ENCODE results near the gene VEGFC. TPM values are rescaled to one million over a fixed set of nuclear protein-coding genes. Genes with fewer than 3 reads are reported as not detected.

The VEGFC gene
- total and polyA plus RNA-seq, 3 donors from 2014 or later, result 2.8 to 4.3 (median 4.0) TPM

- Histone ChIP-seq H3K4me3 (no peak overlapping the region), H3K9me3 (no peaks in the 10 kb centered on the region), H3K27me3 (no peaks in the 10 kb centered on the region), H3K27ac (no peak overlapping the region), H3K36me3 (ENCODE audit: low read depth, missing control alignments) (no peaks in the 10 kb centered on the region), H3K4me1 (no peaks in the 10 kb centered on the region)
- TF ChIP-seq POLR2A (IDR thresholded peaks at IDR 0.05) (no peak), CTCF (IDR thresholded peaks at IDR 0.05) (no peak)
- intact Hi-C loops (cut with DNase I; ENCODE audit: low total_unique reads), result no loop called here
- 95 to 100% methylated on average over 1 of the region's 1 CpG for WGBS, 2 donors
- no peak for DNase-seq
Observed at GRCh38 chr4:176775338-176775737, 17.4 kb downstream of the VEGFC start.

DNA sequence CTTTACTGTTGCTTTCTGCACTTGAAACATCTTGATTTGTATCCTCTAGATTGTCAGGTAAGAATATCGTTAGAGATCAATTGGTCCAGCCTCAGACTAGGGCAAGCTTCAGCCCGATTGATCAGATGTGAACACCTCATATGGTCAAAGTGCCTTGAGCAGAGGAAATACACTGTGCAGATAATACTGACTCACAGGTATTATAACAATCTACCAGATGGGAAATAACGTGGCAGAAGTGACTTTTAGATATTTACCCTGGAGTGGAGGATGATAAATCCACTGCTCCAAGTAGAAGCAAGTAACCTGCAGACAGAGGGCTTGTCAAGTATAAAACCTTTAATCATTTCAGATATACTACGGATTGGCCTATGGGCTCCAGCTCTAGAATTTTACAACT is 17.9 kb downstream of the VEGFC start:
- intact Hi-C loops (cut with DNase I; ENCODE audit: low total_unique reads), result no loop called here
- H3K9me3 ChIP-seq, result no peaks in the 10 kb centered on the region
- no peak for TF ChIP-seq CTCF (IDR thresholded peaks at IDR 0.05)
- TF ChIP-seq POLR2A (IDR thresholded peaks at IDR 0.05), result no peak
- no peaks in the 10 kb centered on the region for H3K36me3 ChIP-seq (ENCODE audit: low read depth, missing control alignments)
- H3K27me3 ChIP-seq, result no peaks in the 10 kb centered on the region
- WGBS, 2 donors, result 64 to 75% methylated on average over 4 of the region's 4 CpGs
- no peak for DNase-seq
- no peak overlapping the region for H3K27ac ChIP-seq
- no peaks in the 10 kb centered on the region for H3K4me1 ChIP-seq
- no peak overlapping the region for H3K4me3 ChIP-seq

DNA sequence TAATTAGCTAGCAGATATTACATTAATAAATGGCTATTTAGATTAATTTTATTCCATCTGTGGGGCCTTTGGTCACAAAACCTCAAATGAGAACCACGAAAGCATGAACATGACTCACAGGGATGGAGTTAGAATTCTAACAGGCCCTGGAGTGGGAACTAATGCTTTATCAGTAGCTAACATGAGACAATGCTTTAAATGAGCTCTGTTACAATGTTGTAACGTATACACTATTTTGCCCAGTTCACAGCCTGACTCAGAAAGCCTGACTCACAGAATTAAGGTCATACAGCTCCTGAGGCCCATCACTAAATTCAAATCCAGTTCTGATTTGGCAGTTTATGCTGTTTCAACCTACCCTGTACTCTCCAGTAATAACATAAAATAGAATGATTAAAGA is 23.2 kb downstream of the VEGFC start:
- Histone ChIP-seq H3K27ac (no peak overlapping the region), H3K9me3 (no peaks in the 10 kb centered on the region), H3K4me3 (no peak overlapping the region), H3K36me3 (ENCODE audit: low read depth, missing control alignments) (no peaks in the 10 kb centered on the region), H3K27me3 (no peaks in the 10 kb centered on the region), H3K4me1 (no peaks in the 10 kb centered on the region)
- WGBS, 2 donors, result 65 to 70% methylated on average over 2 of the region's 2 CpGs
- DNase-seq, result no peak
- no peak for TF ChIP-seq CTCF (IDR thresholded peaks at IDR 0.05)
- TF ChIP-seq POLR2A (IDR thresholded peaks at IDR 0.05), result no peak
- intact Hi-C loops (cut with DNase I; ENCODE audit: low total_unique reads), result no loop called here

DNA sequence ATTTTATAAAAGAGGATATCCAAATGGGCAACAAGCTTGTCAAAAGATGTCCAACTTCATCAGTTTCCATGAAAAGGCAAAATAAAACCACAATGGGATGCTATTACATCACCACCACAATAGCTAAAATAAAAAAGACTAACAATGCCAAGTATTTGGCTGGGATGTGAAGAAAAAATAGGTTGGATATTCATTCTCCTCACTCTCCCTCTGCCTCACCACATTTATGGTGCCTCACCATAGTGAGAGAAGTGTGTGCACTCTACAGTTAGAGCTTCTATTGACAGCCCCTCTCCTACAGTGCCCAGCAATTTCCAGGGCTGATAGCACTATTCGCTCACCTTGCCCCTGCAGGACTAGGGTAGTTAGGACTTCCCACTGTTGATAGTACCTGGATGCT is 25.5 kb downstream of the VEGFC start:
- no peaks in the 10 kb centered on the region for H3K36me3 ChIP-seq (ENCODE audit: low read depth, missing control alignments)
- H3K27ac ChIP-seq, result no peak overlapping the region
- no peaks in the 10 kb centered on the region for H3K9me3 ChIP-seq
- no peaks in the 10 kb centered on the region for H3K27me3 ChIP-seq
- no peaks in the 10 kb centered on the region for H3K4me1 ChIP-seq
- WGBS, 2 donors, result 93 to 100% methylated on average over 1 of the region's 1 CpG
- TF ChIP-seq CTCF (IDR thresholded peaks at IDR 0.05) (no peak), POLR2A (IDR thresholded peaks at IDR 0.05) (no peak)
- H3K4me3 ChIP-seq, result no peak overlapping the region
- DNase-seq, result no peak
- intact Hi-C loops (cut with DNase I; ENCODE audit: low total_unique reads), result no loop called here

GRCh38 chr4:176762661-176763308 is 29.9 kb downstream of the VEGFC start:
- intact Hi-C loops (cut with DNase I; ENCODE audit: low total_unique reads), result no loop called here
- Histone ChIP-seq H3K4me3 (no peak overlapping the region), H3K36me3 (ENCODE audit: low read depth, missing control alignments) (no peaks in the 10 kb centered on the region), H3K27ac (no peak overlapping the region), H3K27me3 (no peaks in the 10 kb centered on the region), H3K4me1 (no peaks in the 10 kb centered on the region), H3K9me3 (no peaks in the 10 kb centered on the region)
- 87 to 88% methylated on average over 3 of the region's 3 CpGs for WGBS, 2 donors
- no peak for DNase-seq
- TF ChIP-seq POLR2A (IDR thresholded peaks at IDR 0.05), result no peak

Measured in testis (tissue), 3 donors.